HG02884 (cell line): ENCODE results near the gene RNF220.

Experiments
- ATAC-seq: cut with Tn5 transposase; IDR thresholded peaks from one replicate; pipeline ENCODE4 v1.9.1; 2021; ENCODE audit warnings: mild to moderate bottlenecking, moderate library complexity; ENCODE audit not compliant: unreplicated experiment

The RNF220 gene

GRCh38 chr1:44576456-44577150, 171.5 kb downstream of the RNF220 start:
- ATAC-seq: no peak

GRCh38 chr1:44581205-44581604, 176.2 kb downstream of the RNF220 start:
- no peak for ATAC-seq

GRCh38 chr1:44584167-44584566, 179.1 kb downstream of the RNF220 start:
- no peak for ATAC-seq

GRCh38 chr1:44585315-44585920, 180.4 kb downstream of the RNF220 start:
- no peak for ATAC-seq

GRCh38 chr1:44587796-44588460, 182.9 kb downstream of the RNF220 start:
- ATAC-seq: no peak

- no peak for ATAC-seq
Observed at GRCh38 chr1:44588551-44589210, 183.6 kb downstream of the RNF220 start.

GRCh38 chr1:44590475-44590874, 185.4 kb downstream of the RNF220 start:
- ATAC-seq: no peak

GRCh38 chr1:44591381-44591780, 186.3 kb downstream of the RNF220 start:
- no peak for ATAC-seq

- no peak for ATAC-seq
Observed at GRCh38 chr1:44592208-44593145, 187.4 kb downstream of the RNF220 start.

- ATAC-seq: no peak
Observed at GRCh38 chr1:44594353-44594752, 189.3 kb downstream of the RNF220 start.

- no peak for ATAC-seq
Observed at GRCh38 chr1:44594871-44595735, 190.0 kb downstream of the RNF220 start.

GRCh38 chr1:44596511-44596910, 191.5 kb downstream of the RNF220 start:
- no peak for ATAC-seq

- ATAC-seq: no peak
Observed at GRCh38 chr1:44598167-44598566, 193.1 kb downstream of the RNF220 start.

- ATAC-seq: no peak
Observed at GRCh38 chr1:44602634-44603628, 197.9 kb downstream of the RNF220 start.

- ATAC-seq: no peak
Observed at GRCh38 chr1:44603718-44604117, 198.7 kb downstream of the RNF220 start.

GRCh38 chr1:44604157-44604955, 199.3 kb downstream of the RNF220 start:
- ATAC-seq: no peak

GRCh38 chr1:44605914-44606615, 201.0 kb downstream of the RNF220 start:
- ATAC-seq: no peak
